IMR-90 (cell line): Measurements from ENCODE around the gene AGAP1. TPM values are rescaled to one million over a fixed set of nuclear protein-coding genes. Genes with fewer than 3 reads are reported as not detected.

Experiments used
- ATAC-seq: fragments of 200-7000 bp; cut with Tn5 transposase; 2 replicates; pipeline ENCODE4 v1.9.1; 2020; ENCODE audit warnings: low read depth, mild to moderate bottlenecking, moderate library complexity
- BruUV-seq: library from RNA; stranded (reverse); fragments of 400-500 nt; replicated peaks from 2 replicates; lab custom pipeline; 2021; lab: Mats Ljungman, UMichigan
- CTCF ChIA-PET: fragments of 300-600 bp; formaldehyde crosslinking; extraction: SDS; loops from one replicate; lab custom pipeline; 2021; ENCODE audit warnings: antibody characterized with exemption; lab: Yijun Ruan, JAX
- POLR2A ChIA-PET: fragments of 300-600 bp; sonication (Branson Sonifier 250); formaldehyde crosslinking; loops from one replicate; lab custom pipeline; 2022; ENCODE audit warnings: antibody characterized with exemption; ENCODE audit not compliant: unreplicated experiment; lab: Charles Lee
- DNase-seq: peaks from one replicate; pipeline ENCODE4 v3.0.0; 2013
- H2AFZ ChIP-seq: replicated peaks from 2 replicates; pipeline ENCODE3; 2013; ENCODE audit warnings: low read length, mild to moderate bottlenecking; ENCODE audit not compliant: poor library complexity
- H2AK5ac ChIP-seq: 2 replicates; pipeline ENCODE4 v1.6.1; 2013; ENCODE audit warnings: low read depth, low read length, inconsistent platforms
- H2AK9ac ChIP-seq: replicated peaks from 2 replicates; pipeline ENCODE3; 2013; ENCODE audit warnings: mild to moderate bottlenecking, low read depth, low read length, moderate library complexity; ENCODE audit not compliant: poor library complexity
- H2BK120ac ChIP-seq: 2 replicates; pipeline ENCODE4 v1.6.1; 2013; ENCODE audit warnings: low read depth, low read length, inconsistent platforms
- H2BK15ac ChIP-seq: 3 replicates; pipeline ENCODE4 v1.6.1; 2013; ENCODE audit warnings: low read depth, low read length, inconsistent platforms
- H2BK20ac ChIP-seq: 2 replicates; pipeline ENCODE4 v1.6.1; 2013; ENCODE audit warnings: low read depth, mild to moderate bottlenecking, inconsistent platforms, low read length, moderate library complexity
- H2BK5ac ChIP-seq: 2 replicates; pipeline ENCODE4 v1.6.1; 2013; ENCODE audit warnings: mild to moderate bottlenecking, low read depth, low read length, inconsistent platforms; ENCODE audit not compliant: poor library complexity, severe bottlenecking
- H3K14ac ChIP-seq: replicated peaks from 2 replicates; pipeline ENCODE4 v1.6.1; 2013; ENCODE audit warnings: low read depth, low read length, inconsistent platforms
- H3K18ac ChIP-seq: 2 replicates; pipeline ENCODE4 v1.6.1; 2013; ENCODE audit warnings: low read depth, low read length, control low read depth
- H3K23ac ChIP-seq: 2 replicates; pipeline ENCODE4 v1.6.1; 2013; ENCODE audit warnings: low read depth, low read length, inconsistent platforms
- H3K27ac ChIP-seq: 2 replicates; pipeline ENCODE4 v1.5.1; 2013; ENCODE audit warnings: mild to moderate bottlenecking, control low read depth, low read length; ENCODE audit not compliant: insufficient read depth
- H3K27me3 ChIP-seq: 2 replicates; pipeline ENCODE4 v1.6.1; 2013; ENCODE audit warnings: low read length; ENCODE audit not compliant: control insufficient read depth, insufficient read depth
- H3K36me3 ChIP-seq: 2 replicates; pipeline ENCODE4 v1.6.1; 2013; ENCODE audit warnings: low read length, mixed read lengths; ENCODE audit not compliant: control insufficient read depth, insufficient read depth
- H3K4ac ChIP-seq: 2 replicates; pipeline ENCODE4 v1.6.1; 2013; ENCODE audit warnings: low read depth, low read length, inconsistent platforms
- H3K4me1 ChIP-seq: 2 replicates; pipeline ENCODE4 v1.6.1; 2013; ENCODE audit warnings: low read length, mixed read lengths; ENCODE audit not compliant: control insufficient read depth, insufficient read depth
- H3K4me2 ChIP-seq: 2 replicates; pipeline ENCODE4 v1.6.1; 2013; ENCODE audit warnings: low read depth, mild to moderate bottlenecking, control low read depth, low read length, moderate library complexity
- H3K4me3 ChIP-seq: 2 replicates; pipeline ENCODE4 v1.5.1; 2013; ENCODE audit warnings: low read depth, mild to moderate bottlenecking, control low read depth, low read length, moderate library complexity; ENCODE audit not compliant: insufficient read depth
- H3K56ac ChIP-seq: 2 replicates; pipeline ENCODE4 v1.6.1; 2013; ENCODE audit warnings: low read length, inconsistent platforms; ENCODE audit not compliant: insufficient read depth; ENCODE audit errors: extremely low read depth
- H3K79me1 ChIP-seq, 2 experiments: 2 replicates each; pipeline ENCODE4 v1.6.1; 2013; ENCODE audit warnings: low read length in 2 of 2, inconsistent platforms in 1 of 2, low read depth in 1 of 2
- H3K9ac ChIP-seq: 2 replicates; pipeline ENCODE4 v1.6.1; 2013; ENCODE audit warnings: low read depth, low read length, control low read depth
- H3K9me1 ChIP-seq: 2 replicates; pipeline ENCODE4 v1.6.1; 2013; ENCODE audit warnings: low read length, inconsistent platforms; ENCODE audit not compliant: insufficient read depth
- H3K9me3 ChIP-seq: 2 replicates; pipeline ENCODE4 v1.6.1; 2013; ENCODE audit warnings: low read length; ENCODE audit not compliant: control insufficient read depth, insufficient read depth
- H4K20me1 ChIP-seq: 2 replicates; pipeline ENCODE4 v1.6.1; 2013; ENCODE audit warnings: low read length, inconsistent platforms; ENCODE audit not compliant: insufficient read depth
- H4K5ac ChIP-seq: 2 replicates; pipeline ENCODE4 v1.6.1; 2013; ENCODE audit warnings: mild to moderate bottlenecking, low read depth, low read length, control low read depth
- H4K8ac ChIP-seq, 2 experiments: 2 replicates each; pipeline ENCODE4 v1.6.1; 2013; ENCODE audit warnings: low read depth in 2 of 2, low read length in 2 of 2, control low read depth in 1 of 2, inconsistent platforms in 1 of 2
- H4K91ac ChIP-seq: 2 replicates; pipeline ENCODE4 v1.6.1; 2013; ENCODE audit warnings: low read depth, low read length, inconsistent platforms; ENCODE audit not compliant: insufficient read depth
- FOS ChIP-seq: fragments of 150-350 bp; IDR thresholded peaks from 2 replicates; pipeline ENCODE4 v1.6.1; 2016; ENCODE audit warnings: low read depth, low read length
- MAZ ChIP-seq: IDR thresholded peaks from 2 replicates; pipeline ENCODE4 v1.6.1; 2012; ENCODE audit warnings: low read depth, mild to moderate bottlenecking, low read length, improper control_type of control experiment, moderate library complexity, borderline replicate concordance
- NFE2L2 ChIP-seq: fragments of 150-350 bp; IDR thresholded peaks from 2 replicates; pipeline ENCODE4 v1.6.1; 2016; ENCODE audit warnings: low read depth, mild to moderate bottlenecking, low read length
- POLR2A ChIP-seq: IDR thresholded peaks from 2 replicates; pipeline ENCODE4 v1.6.1; 2012; ENCODE audit warnings: mild to moderate bottlenecking, low read depth, low read length
- RAD21 ChIP-seq: IDR thresholded peaks from 2 replicates; pipeline ENCODE4 v1.6.1; 2012; ENCODE audit warnings: low read length, improper control_type of control experiment
- WGBS, 2 experiments: methylation state at CpG; one replicate each; pipeline versions ENCODE4 v1.1.5 to v1.1.7; 2013; ENCODE audit warnings: missing lambda C conversion rate in 2 of 2; ENCODE audit not compliant: insufficient read length in 1 of 2; ENCODE audit errors: extremely low coverage in 2 of 2; 5-methylcytosine and 5-hydroxymethylcytosine counted together
- dilution Hi-C: fragments of 300-500 bp; cut with HindIII; formaldehyde crosslinking; loops from one replicate; pipeline ENCODE4 v1.14.3; 2018; ENCODE audit warnings: low sequenced_read_pairs; ENCODE audit not compliant: unreplicated experiment
- in situ Hi-C: fragments of 300-500 bp; cut with MboI; formaldehyde crosslinking; loops from 3 replicates; pipeline ENCODE4 v1.14.3; 2019; ENCODE audit warnings: low sequenced_read_pairs, inconsistent platforms, mixed read lengths
- intact Hi-C: fragments of 100-400 bp; cut with micrococcal nuclease; formaldehyde crosslinking; loops from 2 replicates; pipeline ENCODE4 v1.10.0; 2022
- polyA plus RNA-seq, 3 experiments: library from polyadenylated mRNA; depleted of rRNA; stranded (reverse); fragments of >200 nt; gene quantifications; 2 replicates each; pipeline ENCODE4 v1.2.3, GENCODE V29; 2012; ENCODE audit warnings: low replicate concordance in 1 of 3
- total RNA-seq: library from RNA; depleted of rRNA; stranded (reverse); fragments of >200 nt; gene quantifications from 2 replicates; pipeline ENCODE4 v1.2.3, GENCODE V29; 2012

The AGAP1 gene
- total and polyA plus RNA-seq, 2 of the 4 experiments (the other 2 are of a cell fraction): 15.1 to 16.4 TPM

GRCh38 chr2:236160366-236161081 lies 666.7 kb downstream of the AGAP1 start:
- in situ Hi-C loops: loop anchor here (25.0 kb wide), 1 partner anchor 548 kb away; no protein-coding TSS in a partner anchor
- intact Hi-C loops: no loop called here
- POLR2A ChIA-PET: no interaction called here
- Histone ChIP-seq H3K27ac (no peak overlapping the region), H3K56ac (no peak overlapping the region), H2BK5ac (no peak overlapping the region), H4K20me1 (no peaks in the 10 kb centered on the region; the same call in 1 of the 2 replicates), H3K4ac (no peak overlapping the region), H2AFZ (no peak overlapping the region), H3K36me3 (no peaks in the 10 kb centered on the region), H3K27me3 (peaks cover 93% of the 10 kb centered on the region), H3K4me3 (no peak overlapping the region), H4K8ac (no peak overlapping the region), H3K9ac (no peak overlapping the region), H2BK20ac (no peak overlapping the region), H3K4me2 (no peak overlapping the region), H2AK9ac (no peak overlapping the region), H3K79me1 (no peaks in the 10 kb centered on the region), H4K91ac (no peak overlapping the region), H2AK5ac (no peak overlapping the region), H3K14ac (no peak overlapping the region), H3K23ac (no peak overlapping the region), H2BK15ac (no peak overlapping the region), H4K5ac (no peak overlapping the region), H3K18ac (no peak overlapping the region), H2BK120ac (no peak overlapping the region), H3K4me1 (peaks cover 2% of the 10 kb centered on the region; the same call in 1 of the 2 replicates), H3K9me1 (no peaks in the 10 kb centered on the region), H3K9me3 (no peaks in the 10 kb centered on the region; the same call in 1 of the 2 replicates)
- BruUV-seq: no TSS peak
- CTCF ChIA-PET: interaction anchor here (1.0 kb wide), 1 partner anchor 20 kb away, joined by 3 read pairs; no protein-coding TSS in a partner anchor
- dilution Hi-C loops: no loop called here
- ATAC-seq: no peak
- WGBS, 2 experiments: 38% methylated on average over 3 of the region's 22 CpGs; no CpG with 5 or more reads in 1 of the 2 experiments
- DNase-seq: no peak
- no peak for TF ChIP-seq POLR2A
- no peak for TF ChIP-seq FOS
- no peak for TF ChIP-seq NFE2L2
- no peak for TF ChIP-seq MAZ
- no peak for TF ChIP-seq RAD21
